H9 (cell line): ENCODE data around the gene SPATA6L. TPM values are rescaled to one million over a fixed set of nuclear protein-coding genes. Genes with fewer than 3 reads are reported as not detected.

Source experiments
- DNase-seq: peaks from one replicate; pipeline ENCODE4 v3.0.0-alpha.2; 2017
- H2AFZ ChIP-seq: one replicate; pipeline ENCODE4 v1.6.1; 2013; ENCODE audit warnings: mild to moderate bottlenecking, low read length, control low read depth, moderate library complexity
- H2AK5ac ChIP-seq: 2 replicates; pipeline ENCODE4 v1.6.1; 2013; ENCODE audit warnings: low read length, control low read depth, mixed read lengths; ENCODE audit not compliant: insufficient read length
- H2BK120ac ChIP-seq: one replicate; pipeline ENCODE4 v1.6.1; 2013; ENCODE audit warnings: low read depth, mild to moderate bottlenecking, low read length, control low read depth, inconsistent platforms; ENCODE audit not compliant: poor library complexity, severe bottlenecking
- H2BK12ac ChIP-seq: 2 replicates; pipeline ENCODE4 v1.6.1; 2013; ENCODE audit warnings: low read length, control low read depth, mixed read lengths, low read depth; ENCODE audit not compliant: insufficient read length
- H2BK15ac ChIP-seq: 2 replicates; pipeline ENCODE4 v1.6.1; 2013; ENCODE audit warnings: low read depth, low read length, control low read depth
- H2BK20ac ChIP-seq: one replicate; pipeline ENCODE4 v1.6.1; 2013; ENCODE audit warnings: low read depth, mild to moderate bottlenecking, low read length, control low read depth, inconsistent platforms; ENCODE audit not compliant: poor library complexity, severe bottlenecking
- H2BK5ac ChIP-seq: 2 replicates; pipeline ENCODE4 v1.6.1; 2013; ENCODE audit warnings: low read length, control low read depth, mixed read lengths; ENCODE audit not compliant: insufficient read length
- H3K14ac ChIP-seq: 2 replicates; pipeline ENCODE4 v1.6.1; 2013; ENCODE audit warnings: low read length, control low read depth; ENCODE audit not compliant: insufficient read depth
- H3K18ac ChIP-seq: 2 replicates; pipeline ENCODE4 v1.6.1; 2013; ENCODE audit warnings: low read depth, mild to moderate bottlenecking, mixed read lengths, low read length, control low read depth; ENCODE audit not compliant: insufficient read length
- H3K23ac ChIP-seq: 2 replicates; pipeline ENCODE4 v1.6.1; 2013; ENCODE audit warnings: low read length, control low read depth, mixed read lengths, low read depth; ENCODE audit not compliant: insufficient read length
- H3K23me2 ChIP-seq: 2 replicates; pipeline ENCODE4 v1.6.1; 2013; ENCODE audit warnings: low read depth, mild to moderate bottlenecking, mixed read lengths, low read length, control low read depth; ENCODE audit not compliant: insufficient read length, poor library complexity, severe bottlenecking
- H3K27ac ChIP-seq: 2 replicates; pipeline ENCODE4 v1.5.1; 2013; ENCODE audit warnings: low read length, control low read depth, mixed read lengths, low read depth; ENCODE audit not compliant: insufficient read length
- H3K27me3 ChIP-seq: 2 replicates; pipeline ENCODE4 v1.6.1; 2013; ENCODE audit warnings: low read length, control low read depth, inconsistent platforms; ENCODE audit not compliant: insufficient read depth
- H3K4ac ChIP-seq: 2 replicates; pipeline ENCODE4 v1.6.1; 2013; ENCODE audit warnings: low read depth, mild to moderate bottlenecking, control low read depth, inconsistent platforms, low read length, moderate library complexity
- H3K4me1 ChIP-seq: 2 replicates; pipeline ENCODE4 v1.6.1; 2013; ENCODE audit warnings: low read length, control low read depth, inconsistent platforms; ENCODE audit not compliant: insufficient read depth
- H3K4me2 ChIP-seq: 2 replicates; pipeline ENCODE4 v1.6.1; 2013; ENCODE audit warnings: low read length, control low read depth, mixed read lengths; ENCODE audit not compliant: insufficient read length, insufficient read depth
- H3K56ac ChIP-seq: 2 replicates; pipeline ENCODE4 v1.6.1; 2013; ENCODE audit warnings: low read depth, mild to moderate bottlenecking, mixed read lengths, low read length, control low read depth; ENCODE audit not compliant: insufficient read length
- H3K79me1 ChIP-seq: 2 replicates; pipeline ENCODE4 v1.6.1; 2013; ENCODE audit warnings: low read depth, mild to moderate bottlenecking, moderate library complexity, low read length, control low read depth, inconsistent platforms; ENCODE audit not compliant: insufficient read depth, poor library complexity, severe bottlenecking
- H3K79me2 ChIP-seq: 2 replicates; pipeline ENCODE4 v1.6.1; 2013; ENCODE audit warnings: low read length, control low read depth, inconsistent platforms; ENCODE audit not compliant: insufficient read depth
- H3K9ac ChIP-seq: 2 replicates; pipeline ENCODE4 v1.6.1; 2013; ENCODE audit warnings: low read length, control low read depth, mixed read lengths; ENCODE audit not compliant: insufficient read length; ENCODE audit errors: extremely low read depth
- H3K9me3 ChIP-seq: one replicate; pipeline ENCODE4 v1.6.1; 2013; ENCODE audit warnings: low read depth, low read length, inconsistent platforms; ENCODE audit not compliant: control insufficient read depth
- H3T11ph ChIP-seq: one replicate; pipeline ENCODE4 v1.6.1; 2013; ENCODE audit warnings: mild to moderate bottlenecking, low read length, control low read depth, inconsistent platforms
- H4K20me1 ChIP-seq: one replicate; pipeline ENCODE4 v1.6.1; 2013; ENCODE audit not compliant: control insufficient read depth, insufficient read length, insufficient read depth
- H4K5ac ChIP-seq: 2 replicates; pipeline ENCODE4 v1.6.1; 2013; ENCODE audit warnings: low read depth, mild to moderate bottlenecking, mixed read lengths, low read length, control low read depth; ENCODE audit not compliant: insufficient read length
- H4K8ac ChIP-seq: replicated peaks from 2 replicates; pipeline ENCODE4 v1.6.1; 2013; ENCODE audit warnings: low read length, control low read depth, mixed read lengths, low read depth; ENCODE audit not compliant: insufficient read length
- H4K91ac ChIP-seq: 2 replicates; pipeline ENCODE4 v1.6.1; 2013; ENCODE audit warnings: low read depth, mild to moderate bottlenecking, moderate library complexity, mixed read lengths, low read length, control low read depth; ENCODE audit not compliant: insufficient read length
- H3K27ac Mint-ChIP-seq, 3 experiments: 2 replicates in 2 of 3; 3 replicates in 1 of 3; pipeline ENCODE4 v1.8.0; 2020 to 2021; ENCODE audit warnings: mixed read lengths in 3 of 3, mild to moderate bottlenecking in 1 of 3, moderate library complexity in 1 of 3
- H3K27me3 Mint-ChIP-seq: 2 replicates; pipeline ENCODE4 v1.8.0; 2021; ENCODE audit warnings: low read depth, mild to moderate bottlenecking, moderate library complexity, mixed read lengths
- H3K36me3 Mint-ChIP-seq, 3 experiments: 2 replicates in 2 of 3; 3 replicates in 1 of 3; pipeline ENCODE4 v1.8.0; 2020 to 2021; ENCODE audit warnings: low read depth in 3 of 3, mixed read lengths in 3 of 3; ENCODE audit not compliant: insufficient read depth in 1 of 3
- H3K4me1 Mint-ChIP-seq, 2 experiments: 2 replicates each; pipeline ENCODE4 v1.8.0; 2020; ENCODE audit warnings: mixed read lengths in 2 of 2
- H3K4me3 Mint-ChIP-seq, 2 experiments: 2 replicates in 1 of 2; 3 replicates in 1 of 2; pipeline ENCODE4 v1.8.0; 2020 to 2021; ENCODE audit warnings: mild to moderate bottlenecking in 2 of 2, mixed read lengths in 2 of 2, moderate library complexity in 1 of 2
- H3K9me3 Mint-ChIP-seq, 2 experiments: 2 replicates in 1 of 2; 3 replicates in 1 of 2; pipeline ENCODE4 v1.8.0; 2020; ENCODE audit warnings: mild to moderate bottlenecking in 2 of 2, mixed read lengths in 2 of 2, moderate library complexity in 1 of 2
- CTCF ChIP-seq: fragments of 200-600 bp; sonication (generic); conservative IDR thresholded peaks from 3 replicates; pipeline ENCODE4 v1.8.0; 2021; ENCODE audit warnings: antibody characterized with exemption, mild to moderate bottlenecking
- WGBS: extraction: QIAGEN DNeasy Blood & Tissue Kit; methylation state at CpG from one replicate; pipeline ENCODE4 v1.1.7; 2013; ENCODE audit warnings: missing lambda C conversion rate, low lambda C conversion rate, mixed read lengths; ENCODE audit not compliant: insufficient read length; ENCODE audit errors: extremely low coverage; 5-methylcytosine and 5-hydroxymethylcytosine counted together
- total RNA-seq: library from RNA; stranded (reverse); gene quantifications from 2 replicates; pipeline ENCODE4 v1.2.1, GENCODE V29; 2021

The SPATA6L gene
- total RNA-seq, 1 experiment from 2014 or later: 0.87 TPM

- no peak for TF ChIP-seq CTCF
- Mint-ChIP-seq H3K27ac (peak overlapping the region in 1 of 3 experiments; percentile 47; a peak in 2 of 7 replicates), H3K4me1 (peaks cover 0 to 2% of the 10 kb centered on the region in 2 experiments; a peak in 1 of 4 replicates), H3K4me3 (no peak overlapping the region), H3K27me3 (no peaks in the 10 kb centered on the region), H3K9me3 (no peaks in the 10 kb centered on the region), H3K36me3 (peaks cover 10 to 32% (median 31%) of the 10 kb centered on the region in 3 experiments; a peak in 6 of 7 replicates)
- H3K56ac ChIP-seq: no peak overlapping the region
- no peaks in the 10 kb centered on the region for H3K27me3 ChIP-seq
- no peak overlapping the region for H3K18ac ChIP-seq
- no CpG with 5 or more reads among the region's 4 CpGs for WGBS
- H4K5ac ChIP-seq: no peak overlapping the region
- H4K8ac ChIP-seq: no peak overlapping the region
- no peak overlapping the region for H2BK12ac ChIP-seq
- no peak overlapping the region for H2BK20ac ChIP-seq
- no peak overlapping the region for H4K91ac ChIP-seq
- no peaks in the 10 kb centered on the region for H3K4me1 ChIP-seq
- H3K4me2 ChIP-seq: no peak overlapping the region
- H3K9ac ChIP-seq: no peak overlapping the region
- H2AK5ac ChIP-seq: no peak overlapping the region
- H3K4ac ChIP-seq: no peak overlapping the region
- no peak for DNase-seq
- H4K20me1 ChIP-seq: no peaks in the 10 kb centered on the region
- no peak overlapping the region for H3K14ac ChIP-seq
- H3K23me2 ChIP-seq: no peaks in the 10 kb centered on the region
- H2AFZ ChIP-seq: no peak overlapping the region
- H2BK5ac ChIP-seq: no peak overlapping the region
- 0 out of 2 replicates have a peak, but pooled peaks cover 1% of the 10 kb centered on the region for H3K79me2 ChIP-seq
- no peak overlapping the region for H2BK120ac ChIP-seq
- no peak overlapping the region for H2BK15ac ChIP-seq
- no peaks in the 10 kb centered on the region for H3K9me3 ChIP-seq
- no peaks in the 10 kb centered on the region for H3K79me1 ChIP-seq
- no peak overlapping the region for H3K27ac ChIP-seq
- H3K23ac ChIP-seq: no peak overlapping the region
- no peak overlapping the region for H3T11ph ChIP-seq
Observed at GRCh38 chr9:4690144-4690543, 23.9 kb upstream of the SPATA6L start.
